GM12865 (cell line): ENCODE measurements around the gene PPP1R14B.

ENCODE experiments used
- DNase-seq: peaks from one replicate; pipeline ENCODE4 v3.0.0; 2010; ENCODE audit warnings: low read depth
- H3K4me3 ChIP-seq: 2 replicates; pipeline ENCODE4 v1.5.1; 2011; ENCODE audit warnings: mild to moderate bottlenecking, low read depth, low read length, control low read depth
- CTCF ChIP-seq: IDR thresholded peaks from 2 replicates; pipeline ENCODE4 v1.5.1; 2011; ENCODE audit warnings: low read length, control low read depth, low read depth, inconsistent platforms; ENCODE audit not compliant: insufficient read depth; ENCODE audit errors: missing control alignments

Gene PPP1R14B

DNA sequence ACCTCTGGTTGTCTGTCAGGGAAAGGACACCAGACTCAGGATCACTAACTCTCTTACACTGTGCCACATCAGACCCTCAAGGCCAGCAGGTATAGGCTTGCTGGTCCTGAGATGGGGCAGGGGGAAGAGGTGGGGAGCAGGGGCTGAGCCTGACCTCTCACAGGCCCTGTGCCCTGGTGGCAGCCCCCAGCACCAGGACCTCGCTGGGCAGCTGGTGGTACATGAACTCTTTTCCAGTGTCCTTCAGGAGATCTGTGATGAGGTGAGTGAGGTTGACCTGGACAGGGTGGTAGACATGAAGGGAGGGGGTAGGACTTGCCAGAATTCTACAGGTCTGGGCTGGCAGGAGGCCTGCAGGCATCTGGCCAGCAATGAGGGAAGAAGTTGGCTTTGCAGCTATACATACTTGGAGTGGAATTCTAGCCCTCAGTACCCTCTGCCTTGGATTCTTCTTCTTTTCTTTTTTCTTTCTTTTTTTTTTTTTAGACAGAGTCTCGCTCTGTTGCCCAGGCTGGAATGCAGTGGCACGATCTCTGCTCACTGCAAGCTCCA is 19.3 kb downstream of the PPP1R14B start:
- peak overlapping the region; percentile 94 for H3K4me3 ChIP-seq
- no peak for TF ChIP-seq CTCF
- DNase-seq = no peak

GRCh38 chr11:64226507-64227051 is 20.2 kb downstream of the PPP1R14B start:
- peak overlapping the region; percentile 94 for H3K4me3 ChIP-seq
- TF ChIP-seq CTCF = no peak
- DNase-seq = peak; percentile 85

- peak; percentile 92 for DNase-seq
- H3K4me3 ChIP-seq = peak within 1 kb of the TSS; percentile 94
- peak; percentile 39 for TF ChIP-seq CTCF
Measured at GRCh38 chr11:64225608-64226506, 20.9 kb downstream of the PPP1R14B start, which contains the start of the genes NUDT22 and TRPT1. Gene NUDT22, plus strand, starts transcription at chr11:64226274. Its CDS starts 379 bp downstream, at chr11:64226653. Gene TRPT1, minus strand, starts transcription at chr11:64226186. Its CDS starts 326 bp downstream, at chr11:64225860.

DNA sequence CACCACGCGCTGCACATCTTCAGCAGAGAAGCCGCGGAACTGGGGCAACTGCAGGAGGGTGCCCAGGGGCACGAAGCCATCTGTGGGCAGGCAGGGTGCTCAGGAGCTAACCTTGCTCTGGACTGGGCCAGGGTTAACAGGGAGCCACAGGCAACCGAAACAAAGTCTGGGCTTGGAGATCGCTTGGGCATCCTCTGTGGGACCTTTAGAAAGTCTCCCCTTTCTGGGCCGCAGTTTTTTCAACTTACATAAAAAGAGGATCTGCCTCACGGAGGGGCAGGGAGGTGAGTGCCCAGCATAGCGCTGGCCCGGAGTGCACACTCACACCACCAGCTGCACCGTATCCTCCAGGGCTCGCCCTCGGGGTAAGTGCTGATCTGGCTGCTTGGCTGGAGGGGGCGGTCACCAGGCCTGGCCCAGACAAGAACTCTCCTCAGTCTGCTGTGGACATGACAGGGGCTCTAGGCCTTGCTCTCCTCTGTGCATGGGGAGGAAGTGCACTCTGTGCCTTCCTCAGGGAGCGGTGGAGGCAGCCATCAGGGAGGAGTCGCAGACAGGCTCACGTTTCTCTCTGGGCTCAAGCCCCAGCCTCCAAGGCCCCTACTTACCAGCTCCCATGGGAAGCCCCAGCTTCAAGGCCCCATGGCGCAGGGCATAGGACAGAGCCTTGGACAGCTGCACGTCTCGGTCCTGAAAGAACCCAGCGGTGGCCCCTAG is 21.7 kb downstream of the PPP1R14B start:
- H3K4me3 ChIP-seq = peak overlapping the region; percentile 94
- no peak for TF ChIP-seq CTCF
- peak; percentile 37 for DNase-seq

DNA sequence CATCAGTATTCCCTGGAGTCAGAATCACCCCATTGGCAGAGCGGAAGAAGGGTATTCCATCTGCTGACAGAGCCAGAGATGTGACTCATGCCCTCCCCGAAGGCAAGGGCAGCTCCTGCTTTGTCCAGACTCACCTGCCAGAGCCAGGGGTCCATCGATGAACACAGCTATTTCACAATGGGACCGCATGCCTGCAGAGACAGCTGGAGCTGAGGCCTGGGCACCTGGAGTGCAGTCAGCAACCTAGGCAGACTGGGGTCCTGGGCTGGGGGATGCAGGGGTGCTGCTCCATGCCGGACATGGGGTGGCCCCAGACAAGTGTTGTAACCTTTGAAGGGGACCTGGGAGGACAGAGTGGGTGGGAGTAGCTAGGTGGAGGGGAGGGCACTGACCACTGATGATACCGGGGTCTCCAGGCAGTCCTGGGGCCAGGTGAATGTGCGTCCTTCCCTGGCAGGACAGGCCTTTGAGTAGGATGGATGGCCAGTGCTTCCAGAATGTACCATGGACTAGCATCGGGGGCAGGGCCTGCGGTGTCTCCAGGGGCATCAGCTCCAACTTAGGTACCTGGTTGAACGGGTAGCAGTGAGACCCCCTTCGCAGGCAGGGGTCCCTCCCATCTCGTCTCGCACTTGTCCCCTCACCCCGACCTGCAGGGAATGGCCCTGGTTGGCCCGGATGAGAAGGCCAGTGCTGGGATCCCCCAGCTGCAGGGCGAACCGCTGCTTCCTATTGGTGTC is 22.4 kb downstream of the PPP1R14B start:
- H3K4me3 ChIP-seq = peak overlapping the region; percentile 94
- DNase-seq = no peak
- TF ChIP-seq CTCF = no peak

- TF ChIP-seq CTCF = no peak
- H3K4me3 ChIP-seq = no peak overlapping the region
- DNase-seq = no peak
Measured at GRCh38 chr11:64223001-64223651, 23.6 kb downstream of the PPP1R14B start.
